ENCODE data around the gene GLYAT.

The GLYAT gene

GRCh38 chr11:58674609-58675008 is 57.1 kb downstream of the GLYAT start:
- H3K27me3 Mint-ChIP-seq, result no peaks in the 10 kb centered on the region
- H3K36me3 Mint-ChIP-seq, result no peaks in the 10 kb centered on the region
- H3K4me3 Mint-ChIP-seq, result no peak overlapping the region
- no peaks in the 10 kb centered on the region for H3K9me3 Mint-ChIP-seq (ENCODE audit: low read depth)
- no peaks in the 10 kb centered on the region for H3K4me1 Mint-ChIP-seq (ENCODE audit: low read depth)
- H3K27ac Mint-ChIP-seq, result no peak overlapping the region

GRCh38 chr11:58671983-58672633 is 59.6 kb downstream of the GLYAT start:
- no peaks in the 10 kb centered on the region for H3K9me3 Mint-ChIP-seq (ENCODE audit: low read depth)
- H3K36me3 Mint-ChIP-seq, result no peaks in the 10 kb centered on the region
- no peak overlapping the region for H3K27ac Mint-ChIP-seq
- H3K4me1 Mint-ChIP-seq (ENCODE audit: low read depth), result no peaks in the 10 kb centered on the region
- H3K27me3 Mint-ChIP-seq, result no peaks in the 10 kb centered on the region
- no peak overlapping the region for H3K4me3 Mint-ChIP-seq

GRCh38 chr11:58659910-58660570 is 71.7 kb downstream of the GLYAT start:
- Mint-ChIP-seq H3K4me3 (no peak overlapping the region), H3K36me3 (no peaks in the 10 kb centered on the region), H3K4me1 (ENCODE audit: low read depth) (peaks cover 4% of the 10 kb centered on the region), H3K9me3 (ENCODE audit: low read depth) (no peaks in the 10 kb centered on the region), H3K27me3 (peaks cover 6% of the 10 kb centered on the region), H3K27ac (no peak overlapping the region)

- Mint-ChIP-seq H3K9me3 (ENCODE audit: low read depth) (no peaks in the 10 kb centered on the region), H3K4me1 (ENCODE audit: low read depth) (peaks cover 10% of the 10 kb centered on the region), H3K4me3 (no peak overlapping the region), H3K27ac (no peak overlapping the region), H3K36me3 (no peaks in the 10 kb centered on the region), H3K27me3 (peaks cover 6% of the 10 kb centered on the region)
Observed at GRCh38 chr11:58659404-58659803, 72.3 kb downstream of the GLYAT start.

Measured in activated naive CD8-positive, alpha-beta T cell (primary cell).